ENCODE results near the gene RNF32.

The RNF32 gene

GRCh38 chr7:156611014-156612010 lies 29.3 kb upstream of the RNF32 start (continued):
- no peak for TF ChIP-seq CREB5 (CRISPR knock-in tag; IDR thresholded peaks at IDR 0.05; ENCODE audit: low read depth)
- TF ChIP-seq GLIS3 (CRISPR knock-in tag; IDR thresholded peaks at IDR 0.05): no peak
- no peak for TF ChIP-seq ZC3H10 (CRISPR knock-in tag; IDR thresholded peaks at IDR 0.05)
- no peak for TF ChIP-seq ISL1 (CRISPR knock-in tag; IDR thresholded peaks at IDR 0.05)
- TF ChIP-seq ZNF8 (CRISPR knock-in tag; IDR thresholded peaks at IDR 0.05): no peak

GRCh38 chr7:156612930-156613329 lies 27.6 kb upstream of the RNF32 start:
- ATAC-seq: no peak

More at GRCh38 chr7:156612930-156613329, 27.6 kb upstream of the RNF32 start:
- TF ChIP-seq TSHZ2 (CRISPR knock-in tag; IDR thresholded peaks at IDR 0.05) (no peak), SNAI2 (CRISPR knock-in tag; IDR thresholded peaks at IDR 0.05) (no peak), ZNF565 (CRISPR knock-in tag; conservative IDR thresholded peaks at IDR 0.05; ENCODE audit: low read depth) (no peak), ZFP30 (CRISPR knock-in tag; IDR thresholded peaks at IDR 0.05) (no peak), ZFP3 (CRISPR knock-in tag; IDR thresholded peaks at IDR 0.05) (no peak), ESRRG (CRISPR knock-in tag; IDR thresholded peaks at IDR 0.05) (no peak), CSDC2 (CRISPR knock-in tag; IDR thresholded peaks at IDR 0.05) (no peak), RARB (CRISPR knock-in tag; IDR thresholded peaks at IDR 0.05) (no peak), POU6F1 (CRISPR knock-in tag; IDR thresholded peaks at IDR 0.05; ENCODE audit: borderline replicate concordance, low read depth) (no peak), OSR1 (CRISPR knock-in tag; IDR thresholded peaks at IDR 0.05) (no peak), TCF4 (CRISPR knock-in tag; IDR thresholded peaks at IDR 0.05; ENCODE audit: borderline replicate concordance) (no peak), ZNF8 (CRISPR knock-in tag; IDR thresholded peaks at IDR 0.05) (no peak), ZNF70 (CRISPR knock-in tag; IDR thresholded peaks at IDR 0.05) (no peak), GLIS3 (CRISPR knock-in tag; IDR thresholded peaks at IDR 0.05) (no peak), PATZ1 (CRISPR knock-in tag; IDR thresholded peaks at IDR 0.05; ENCODE audit: borderline replicate concordance) (no peak), ARNTL (CRISPR knock-in tag; IDR thresholded peaks at IDR 0.05; ENCODE audit: borderline replicate concordance, low read depth) (no peak), ZC3H10 (CRISPR knock-in tag; IDR thresholded peaks at IDR 0.05) (no peak), PPARA (CRISPR knock-in tag; IDR thresholded peaks at IDR 0.05; ENCODE audit: borderline replicate concordance) (no peak), CREB5 (CRISPR knock-in tag; IDR thresholded peaks at IDR 0.05; ENCODE audit: low read depth) (no peak), BACH2 (CRISPR knock-in tag; IDR thresholded peaks at IDR 0.05; ENCODE audit: borderline replicate concordance) (no peak)
